Tibial nerve (tissue), 4 donors: ENCODE results near the gene ALDH3B1.

Source experiments
- EP300 ChIP-seq, 2 donors: sonication (generic); formaldehyde crosslinking; IDR thresholded peaks; one replicate each; pipeline ENCODE4 v1.6.1; 2017; ENCODE audit warnings: antibody characterized with exemption in 2 of 2, mild to moderate bottlenecking in 1 of 2
- TF ChIP-seq, protein P1 (sequence below), 5 experiments: fragments of 200-600 bp in 3 of 5; fragments of 450-650 bp in 2 of 5; sonication (generic) in 3 of 5; IDR thresholded peaks; one replicate each; pipeline ENCODE4 v1.5.1; 2016 to 2019; ENCODE audit warnings: antibody characterized with exemption in 5 of 5, mild to moderate bottlenecking in 3 of 5, moderate library complexity in 2 of 5

DNA sequence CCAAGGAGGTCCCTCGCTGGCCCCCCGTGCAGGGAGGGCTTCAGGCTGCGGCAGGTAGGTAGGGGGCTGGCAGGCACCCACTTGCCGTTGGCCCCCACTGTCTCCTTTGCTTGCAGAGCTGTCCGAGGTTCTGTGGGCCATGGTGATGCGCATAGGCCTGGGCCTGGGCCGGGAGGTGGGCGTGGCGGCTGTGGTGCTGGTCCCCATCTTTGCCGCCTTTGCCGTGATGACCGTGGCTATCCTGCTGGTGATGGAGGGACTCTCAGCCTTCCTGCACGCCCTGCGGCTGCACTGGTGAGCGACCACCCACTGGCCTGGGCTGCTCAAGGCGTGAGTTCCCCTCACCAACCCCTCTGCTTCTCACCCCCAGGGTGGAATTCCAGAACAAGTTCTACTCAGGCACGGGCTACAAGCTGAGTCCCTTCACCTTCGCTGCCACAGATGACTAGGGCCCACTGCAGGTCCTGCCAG lies 40.3 kb downstream of the ALDH3B1 start:
- TF ChIP-seq, protein P1, sequence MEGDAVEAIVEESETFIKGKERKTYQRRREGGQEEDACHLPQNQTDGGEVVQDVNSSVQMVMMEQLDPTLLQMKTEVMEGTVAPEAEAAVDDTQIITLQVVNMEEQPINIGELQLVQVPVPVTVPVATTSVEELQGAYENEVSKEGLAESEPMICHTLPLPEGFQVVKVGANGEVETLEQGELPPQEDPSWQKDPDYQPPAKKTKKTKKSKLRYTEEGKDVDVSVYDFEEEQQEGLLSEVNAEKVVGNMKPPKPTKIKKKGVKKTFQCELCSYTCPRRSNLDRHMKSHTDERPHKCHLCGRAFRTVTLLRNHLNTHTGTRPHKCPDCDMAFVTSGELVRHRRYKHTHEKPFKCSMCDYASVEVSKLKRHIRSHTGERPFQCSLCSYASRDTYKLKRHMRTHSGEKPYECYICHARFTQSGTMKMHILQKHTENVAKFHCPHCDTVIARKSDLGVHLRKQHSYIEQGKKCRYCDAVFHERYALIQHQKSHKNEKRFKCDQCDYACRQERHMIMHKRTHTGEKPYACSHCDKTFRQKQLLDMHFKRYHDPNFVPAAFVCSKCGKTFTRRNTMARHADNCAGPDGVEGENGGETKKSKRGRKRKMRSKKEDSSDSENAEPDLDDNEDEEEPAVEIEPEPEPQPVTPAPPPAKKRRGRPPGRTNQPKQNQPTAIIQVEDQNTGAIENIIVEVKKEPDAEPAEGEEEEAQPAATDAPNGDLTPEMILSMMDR (IDR thresholded peaks at IDR 0.05): no peak
- no peak for TF ChIP-seq EP300 (IDR thresholded peaks at IDR 0.05)
